H9 (cell line): ENCODE data around the gene RASL12. TPM values are rescaled to one million over a fixed set of nuclear protein-coding genes. Genes with fewer than 3 reads are reported as not detected.

Experiments used
- DNase-seq: peaks from one replicate; pipeline ENCODE4 v3.0.0-alpha.2; 2017
- H2AFZ ChIP-seq: one replicate; pipeline ENCODE4 v1.6.1; 2013; ENCODE audit warnings: mild to moderate bottlenecking, low read length, control low read depth, moderate library complexity
- H2AK5ac ChIP-seq: 2 replicates; pipeline ENCODE4 v1.6.1; 2013; ENCODE audit warnings: low read length, control low read depth, mixed read lengths; ENCODE audit not compliant: insufficient read length
- H2BK120ac ChIP-seq: one replicate; pipeline ENCODE4 v1.6.1; 2013; ENCODE audit warnings: low read depth, mild to moderate bottlenecking, low read length, control low read depth, inconsistent platforms; ENCODE audit not compliant: poor library complexity, severe bottlenecking
- H2BK12ac ChIP-seq: 2 replicates; pipeline ENCODE4 v1.6.1; 2013; ENCODE audit warnings: low read length, control low read depth, mixed read lengths, low read depth; ENCODE audit not compliant: insufficient read length
- H2BK15ac ChIP-seq: 2 replicates; pipeline ENCODE4 v1.6.1; 2013; ENCODE audit warnings: low read depth, low read length, control low read depth
- H2BK20ac ChIP-seq: one replicate; pipeline ENCODE4 v1.6.1; 2013; ENCODE audit warnings: low read depth, mild to moderate bottlenecking, low read length, control low read depth, inconsistent platforms; ENCODE audit not compliant: poor library complexity, severe bottlenecking
- H2BK5ac ChIP-seq: 2 replicates; pipeline ENCODE4 v1.6.1; 2013; ENCODE audit warnings: low read length, control low read depth, mixed read lengths; ENCODE audit not compliant: insufficient read length
- H3K14ac ChIP-seq: 2 replicates; pipeline ENCODE4 v1.6.1; 2013; ENCODE audit warnings: low read length, control low read depth; ENCODE audit not compliant: insufficient read depth
- H3K18ac ChIP-seq: 2 replicates; pipeline ENCODE4 v1.6.1; 2013; ENCODE audit warnings: low read depth, mild to moderate bottlenecking, mixed read lengths, low read length, control low read depth; ENCODE audit not compliant: insufficient read length
- H3K23ac ChIP-seq: 2 replicates; pipeline ENCODE4 v1.6.1; 2013; ENCODE audit warnings: low read length, control low read depth, mixed read lengths, low read depth; ENCODE audit not compliant: insufficient read length
- H3K23me2 ChIP-seq: 2 replicates; pipeline ENCODE4 v1.6.1; 2013; ENCODE audit warnings: low read depth, mild to moderate bottlenecking, mixed read lengths, low read length, control low read depth; ENCODE audit not compliant: insufficient read length, poor library complexity, severe bottlenecking
- H3K27ac ChIP-seq: 2 replicates; pipeline ENCODE4 v1.5.1; 2013; ENCODE audit warnings: low read length, control low read depth, mixed read lengths, low read depth; ENCODE audit not compliant: insufficient read length
- H3K27me3 ChIP-seq: 2 replicates; pipeline ENCODE4 v1.6.1; 2013; ENCODE audit warnings: low read length, control low read depth, inconsistent platforms; ENCODE audit not compliant: insufficient read depth
- H3K4ac ChIP-seq: 2 replicates; pipeline ENCODE4 v1.6.1; 2013; ENCODE audit warnings: low read depth, mild to moderate bottlenecking, control low read depth, inconsistent platforms, low read length, moderate library complexity
- H3K4me1 ChIP-seq: 2 replicates; pipeline ENCODE4 v1.6.1; 2013; ENCODE audit warnings: low read length, control low read depth, inconsistent platforms; ENCODE audit not compliant: insufficient read depth
- H3K4me2 ChIP-seq: 2 replicates; pipeline ENCODE4 v1.6.1; 2013; ENCODE audit warnings: low read length, control low read depth, mixed read lengths; ENCODE audit not compliant: insufficient read length, insufficient read depth
- H3K56ac ChIP-seq: 2 replicates; pipeline ENCODE4 v1.6.1; 2013; ENCODE audit warnings: low read depth, mild to moderate bottlenecking, mixed read lengths, low read length, control low read depth; ENCODE audit not compliant: insufficient read length
- H3K79me1 ChIP-seq: 2 replicates; pipeline ENCODE4 v1.6.1; 2013; ENCODE audit warnings: low read depth, mild to moderate bottlenecking, moderate library complexity, low read length, control low read depth, inconsistent platforms; ENCODE audit not compliant: insufficient read depth, poor library complexity, severe bottlenecking
- H3K79me2 ChIP-seq: 2 replicates; pipeline ENCODE4 v1.6.1; 2013; ENCODE audit warnings: low read length, control low read depth, inconsistent platforms; ENCODE audit not compliant: insufficient read depth
- H3K9ac ChIP-seq: 2 replicates; pipeline ENCODE4 v1.6.1; 2013; ENCODE audit warnings: low read length, control low read depth, mixed read lengths; ENCODE audit not compliant: insufficient read length; ENCODE audit errors: extremely low read depth
- H3K9me3 ChIP-seq: one replicate; pipeline ENCODE4 v1.6.1; 2013; ENCODE audit warnings: low read depth, low read length, inconsistent platforms; ENCODE audit not compliant: control insufficient read depth
- H3T11ph ChIP-seq: one replicate; pipeline ENCODE4 v1.6.1; 2013; ENCODE audit warnings: mild to moderate bottlenecking, low read length, control low read depth, inconsistent platforms
- H4K20me1 ChIP-seq: one replicate; pipeline ENCODE4 v1.6.1; 2013; ENCODE audit not compliant: control insufficient read depth, insufficient read length, insufficient read depth
- H4K5ac ChIP-seq: 2 replicates; pipeline ENCODE4 v1.6.1; 2013; ENCODE audit warnings: low read depth, mild to moderate bottlenecking, mixed read lengths, low read length, control low read depth; ENCODE audit not compliant: insufficient read length
- H4K8ac ChIP-seq: replicated peaks from 2 replicates; pipeline ENCODE4 v1.6.1; 2013; ENCODE audit warnings: low read length, control low read depth, mixed read lengths, low read depth; ENCODE audit not compliant: insufficient read length
- H4K91ac ChIP-seq: 2 replicates; pipeline ENCODE4 v1.6.1; 2013; ENCODE audit warnings: low read depth, mild to moderate bottlenecking, moderate library complexity, mixed read lengths, low read length, control low read depth; ENCODE audit not compliant: insufficient read length
- H3K27ac Mint-ChIP-seq, 3 experiments: 2 replicates in 2 of 3; 3 replicates in 1 of 3; pipeline ENCODE4 v1.8.0; 2020 to 2021; ENCODE audit warnings: mixed read lengths in 3 of 3, mild to moderate bottlenecking in 1 of 3, moderate library complexity in 1 of 3
- H3K27me3 Mint-ChIP-seq: 2 replicates; pipeline ENCODE4 v1.8.0; 2021; ENCODE audit warnings: low read depth, mild to moderate bottlenecking, moderate library complexity, mixed read lengths
- H3K36me3 Mint-ChIP-seq, 3 experiments: 2 replicates in 2 of 3; 3 replicates in 1 of 3; pipeline ENCODE4 v1.8.0; 2020 to 2021; ENCODE audit warnings: low read depth in 3 of 3, mixed read lengths in 3 of 3; ENCODE audit not compliant: insufficient read depth in 1 of 3
- H3K4me1 Mint-ChIP-seq, 2 experiments: 2 replicates each; pipeline ENCODE4 v1.8.0; 2020; ENCODE audit warnings: mixed read lengths in 2 of 2
- H3K4me3 Mint-ChIP-seq, 2 experiments: 2 replicates in 1 of 2; 3 replicates in 1 of 2; pipeline ENCODE4 v1.8.0; 2020 to 2021; ENCODE audit warnings: mild to moderate bottlenecking in 2 of 2, mixed read lengths in 2 of 2, moderate library complexity in 1 of 2
- H3K9me3 Mint-ChIP-seq, 2 experiments: 2 replicates in 1 of 2; 3 replicates in 1 of 2; pipeline ENCODE4 v1.8.0; 2020; ENCODE audit warnings: mild to moderate bottlenecking in 2 of 2, mixed read lengths in 2 of 2, moderate library complexity in 1 of 2
- WGBS: extraction: QIAGEN DNeasy Blood & Tissue Kit; methylation state at CpG from one replicate; pipeline ENCODE4 v1.1.7; 2013; ENCODE audit warnings: missing lambda C conversion rate, low lambda C conversion rate, mixed read lengths; ENCODE audit not compliant: insufficient read length; ENCODE audit errors: extremely low coverage; 5-methylcytosine and 5-hydroxymethylcytosine counted together
- total RNA-seq: library from RNA; stranded (reverse); gene quantifications from 2 replicates; pipeline ENCODE4 v1.2.1, GENCODE V29; 2021
- TF ChIP-seq, protein P1 (sequence below): fragments of 200-600 bp; sonication (generic); conservative IDR thresholded peaks from 3 replicates; pipeline ENCODE4 v1.8.0; 2021; ENCODE audit warnings: antibody characterized with exemption, mild to moderate bottlenecking

The RASL12 gene
- total RNA-seq, 1 experiment from 2014 or later: 7.5 TPM

DNA sequence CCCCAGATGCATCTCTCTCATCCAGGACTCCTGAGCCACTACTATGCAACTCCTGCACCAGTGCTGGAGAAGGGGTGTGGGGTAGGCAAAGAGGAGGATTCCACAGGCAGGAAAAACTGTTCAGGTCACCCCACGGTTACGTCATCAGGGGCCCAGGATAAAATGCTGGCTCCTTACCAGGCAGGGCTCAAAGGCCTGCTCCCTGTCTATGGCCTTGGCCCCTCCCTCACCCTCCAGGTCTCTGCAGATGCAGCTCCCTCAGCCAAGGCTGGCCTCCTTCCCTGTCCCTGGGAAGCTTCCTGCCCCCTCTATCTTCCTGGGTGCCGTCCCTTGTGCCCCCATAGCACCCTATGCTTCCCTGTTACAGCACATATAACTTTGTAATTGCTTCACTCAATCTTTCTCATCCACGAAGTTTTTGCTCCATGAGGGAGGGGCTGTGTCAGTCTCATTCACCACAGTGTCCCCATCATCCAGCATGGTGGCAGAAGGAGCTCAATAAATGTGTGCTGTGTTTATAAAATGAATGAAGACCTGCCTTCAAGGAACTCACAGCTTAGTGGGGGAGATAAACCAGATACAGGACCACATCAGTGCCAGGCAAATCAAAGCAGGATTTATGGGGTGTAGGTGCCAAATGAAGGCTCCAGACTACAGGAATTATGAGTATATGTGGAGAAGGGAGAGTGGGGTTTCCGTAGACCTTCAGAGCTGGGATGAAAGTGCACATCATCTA lies 27.4 kb upstream of the RASL12 start:
- Histone ChIP-seq H2BK12ac (no peak overlapping the region), H2BK5ac (no peak overlapping the region), H3T11ph (no peak overlapping the region), H2BK20ac (no peak overlapping the region), H4K5ac (no peak overlapping the region), H3K4ac (no peak overlapping the region), H3K56ac (no peak overlapping the region), H3K18ac (no peak overlapping the region), H3K79me1 (no peaks in the 10 kb centered on the region), H3K4me2 (no peak overlapping the region), H3K23me2 (no peaks in the 10 kb centered on the region), H3K27me3 (no peaks in the 10 kb centered on the region), H4K8ac (no peak overlapping the region), H3K4me1 (no peaks in the 10 kb centered on the region), H3K23ac (no peak overlapping the region), H2AK5ac (no peak overlapping the region), H3K9me3 (no peaks in the 10 kb centered on the region), H3K27ac (no peak overlapping the region), H4K91ac (no peak overlapping the region), H3K9ac (no peak overlapping the region), H2BK15ac (no peak overlapping the region), H2BK120ac (no peak overlapping the region), H3K14ac (no peak overlapping the region), H3K79me2 (no peaks in the 10 kb centered on the region), H4K20me1 (no peaks in the 10 kb centered on the region), H2AFZ (no peak overlapping the region)
- Mint-ChIP-seq H3K27me3 (no peaks in the 10 kb centered on the region; the same call in 1 of the 2 replicates), H3K4me3 (no peak overlapping the region), H3K27ac (no peak overlapping the region), H3K36me3 (peaks cover 0 to 12% (median 8%) of the 10 kb centered on the region in 3 experiments; a peak in 6 of 7 replicates), H3K9me3 (no peaks in the 10 kb centered on the region), H3K4me1 (peaks cover 3 to 6% of the 10 kb centered on the region in 2 experiments; a peak in 2 of 4 replicates)
- TF ChIP-seq, protein P1, sequence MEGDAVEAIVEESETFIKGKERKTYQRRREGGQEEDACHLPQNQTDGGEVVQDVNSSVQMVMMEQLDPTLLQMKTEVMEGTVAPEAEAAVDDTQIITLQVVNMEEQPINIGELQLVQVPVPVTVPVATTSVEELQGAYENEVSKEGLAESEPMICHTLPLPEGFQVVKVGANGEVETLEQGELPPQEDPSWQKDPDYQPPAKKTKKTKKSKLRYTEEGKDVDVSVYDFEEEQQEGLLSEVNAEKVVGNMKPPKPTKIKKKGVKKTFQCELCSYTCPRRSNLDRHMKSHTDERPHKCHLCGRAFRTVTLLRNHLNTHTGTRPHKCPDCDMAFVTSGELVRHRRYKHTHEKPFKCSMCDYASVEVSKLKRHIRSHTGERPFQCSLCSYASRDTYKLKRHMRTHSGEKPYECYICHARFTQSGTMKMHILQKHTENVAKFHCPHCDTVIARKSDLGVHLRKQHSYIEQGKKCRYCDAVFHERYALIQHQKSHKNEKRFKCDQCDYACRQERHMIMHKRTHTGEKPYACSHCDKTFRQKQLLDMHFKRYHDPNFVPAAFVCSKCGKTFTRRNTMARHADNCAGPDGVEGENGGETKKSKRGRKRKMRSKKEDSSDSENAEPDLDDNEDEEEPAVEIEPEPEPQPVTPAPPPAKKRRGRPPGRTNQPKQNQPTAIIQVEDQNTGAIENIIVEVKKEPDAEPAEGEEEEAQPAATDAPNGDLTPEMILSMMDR: no peak
- no CpG with 5 or more reads among the region's 5 CpGs for WGBS
- DNase-seq: no peak
